ENCODE data around the gene ALG3. TPM values are rescaled to one million over a fixed set of nuclear protein-coding genes. Genes with fewer than 3 reads are reported as not detected.

The ALG3 gene
- total RNA-seq, 1 donor from 2014 or later, result 33.3 TPM

DNA sequence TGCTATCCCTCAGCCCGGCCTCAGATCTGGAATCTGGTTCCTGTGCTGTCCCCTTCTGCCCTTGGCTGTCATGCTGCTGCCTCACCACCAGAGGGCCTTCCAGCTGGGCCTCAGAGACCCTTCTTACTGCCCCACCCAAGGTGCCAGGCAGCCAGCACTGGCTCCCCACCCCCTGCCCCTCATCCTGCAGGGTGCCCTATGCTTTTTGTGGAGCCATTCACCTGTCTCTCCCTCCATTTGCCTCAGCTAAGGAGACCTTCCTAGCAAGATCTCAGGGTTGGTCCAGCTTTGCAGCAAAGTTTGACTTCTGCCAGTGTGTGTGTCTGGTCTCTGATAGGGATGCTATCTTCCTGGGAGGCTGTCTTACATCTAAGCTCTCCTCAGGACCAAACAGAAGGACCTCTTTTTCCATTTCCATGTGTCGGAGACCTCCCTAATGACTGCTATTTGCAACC, 21.3 kb downstream of the ALG3 start:
- Mint-ChIP-seq H3K4me1 (ENCODE audit: low read depth) (peaks cover 12% of the 10 kb centered on the region), H3K36me3 (ENCODE audit: low read depth) (peaks cover 3% of the 10 kb centered on the region), H3K27ac (ENCODE audit: unreplicated experiment) (no peak overlapping the region), H3K4me3 (ENCODE audit: unreplicated experiment) (no peak overlapping the region), H3K9me3 (ENCODE audit: low read depth) (no peaks in the 10 kb centered on the region), H3K27me3 (ENCODE audit: low read depth) (peaks cover 47% of the 10 kb centered on the region)
- no peak for DNase-seq (ENCODE audit: low spot score)
- TF ChIP-seq, protein P1, sequence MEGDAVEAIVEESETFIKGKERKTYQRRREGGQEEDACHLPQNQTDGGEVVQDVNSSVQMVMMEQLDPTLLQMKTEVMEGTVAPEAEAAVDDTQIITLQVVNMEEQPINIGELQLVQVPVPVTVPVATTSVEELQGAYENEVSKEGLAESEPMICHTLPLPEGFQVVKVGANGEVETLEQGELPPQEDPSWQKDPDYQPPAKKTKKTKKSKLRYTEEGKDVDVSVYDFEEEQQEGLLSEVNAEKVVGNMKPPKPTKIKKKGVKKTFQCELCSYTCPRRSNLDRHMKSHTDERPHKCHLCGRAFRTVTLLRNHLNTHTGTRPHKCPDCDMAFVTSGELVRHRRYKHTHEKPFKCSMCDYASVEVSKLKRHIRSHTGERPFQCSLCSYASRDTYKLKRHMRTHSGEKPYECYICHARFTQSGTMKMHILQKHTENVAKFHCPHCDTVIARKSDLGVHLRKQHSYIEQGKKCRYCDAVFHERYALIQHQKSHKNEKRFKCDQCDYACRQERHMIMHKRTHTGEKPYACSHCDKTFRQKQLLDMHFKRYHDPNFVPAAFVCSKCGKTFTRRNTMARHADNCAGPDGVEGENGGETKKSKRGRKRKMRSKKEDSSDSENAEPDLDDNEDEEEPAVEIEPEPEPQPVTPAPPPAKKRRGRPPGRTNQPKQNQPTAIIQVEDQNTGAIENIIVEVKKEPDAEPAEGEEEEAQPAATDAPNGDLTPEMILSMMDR (IDR thresholded peaks at IDR 0.05), result peak; percentile 83

DNA sequence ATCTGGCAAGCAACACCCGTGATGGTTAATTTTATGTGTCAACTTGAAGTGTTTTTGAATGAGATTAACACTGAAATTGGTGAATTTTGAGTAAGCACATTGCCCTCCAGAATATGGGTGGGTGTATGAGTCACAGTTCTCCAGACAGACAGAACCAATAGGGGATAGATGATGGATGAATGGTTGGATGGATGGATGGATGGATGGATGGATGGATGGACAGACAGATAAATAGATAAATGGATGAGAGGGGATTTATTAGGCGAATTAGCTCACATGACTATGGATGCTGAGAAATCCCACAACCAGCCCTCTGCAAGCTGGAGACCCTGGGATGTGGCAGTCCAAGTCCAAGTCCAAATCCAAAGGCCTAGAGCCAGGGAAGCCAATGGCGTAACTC, 24.8 kb downstream of the ALG3 start:
- Mint-ChIP-seq H3K4me1 (ENCODE audit: low read depth) (peaks cover 3% of the 10 kb centered on the region), H3K4me3 (ENCODE audit: unreplicated experiment) (no peak overlapping the region), H3K36me3 (ENCODE audit: low read depth) (no peaks in the 10 kb centered on the region), H3K27me3 (ENCODE audit: low read depth) (peaks cover 34% of the 10 kb centered on the region), H3K9me3 (ENCODE audit: low read depth) (no peaks in the 10 kb centered on the region), H3K27ac (ENCODE audit: unreplicated experiment) (no peak overlapping the region)
- TF ChIP-seq, protein P1 (IDR thresholded peaks at IDR 0.05), result no peak
- DNase-seq (ENCODE audit: low spot score), result no peak

DNA sequence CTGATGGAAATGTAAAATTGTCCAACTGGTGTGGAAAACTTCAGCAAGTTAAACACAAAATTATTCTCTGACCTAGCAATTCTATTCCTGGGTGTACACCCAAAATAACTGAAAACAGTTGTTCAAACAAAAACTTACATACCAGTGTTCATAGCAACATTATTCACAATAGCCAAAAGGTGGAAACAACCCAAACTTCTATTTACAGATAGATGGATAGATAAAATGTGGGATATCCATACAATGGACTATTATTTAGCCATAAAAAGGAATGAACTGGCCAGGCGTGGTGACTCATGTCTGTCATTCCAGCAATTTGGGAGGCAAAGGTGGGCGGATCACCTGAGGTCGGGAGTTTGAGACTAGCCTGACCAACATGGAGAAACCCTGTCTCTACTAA, 26.2 kb downstream of the ALG3 start:
- Mint-ChIP-seq H3K27me3 (ENCODE audit: low read depth) (peaks cover 30% of the 10 kb centered on the region), H3K27ac (ENCODE audit: unreplicated experiment) (no peak overlapping the region), H3K4me3 (ENCODE audit: unreplicated experiment) (no peak overlapping the region), H3K9me3 (ENCODE audit: low read depth) (no peaks in the 10 kb centered on the region), H3K36me3 (ENCODE audit: low read depth) (no peaks in the 10 kb centered on the region), H3K4me1 (ENCODE audit: low read depth) (no peaks in the 10 kb centered on the region)
- TF ChIP-seq, protein P1 (IDR thresholded peaks at IDR 0.05), result no peak
- no peak for DNase-seq (ENCODE audit: low spot score)

DNA sequence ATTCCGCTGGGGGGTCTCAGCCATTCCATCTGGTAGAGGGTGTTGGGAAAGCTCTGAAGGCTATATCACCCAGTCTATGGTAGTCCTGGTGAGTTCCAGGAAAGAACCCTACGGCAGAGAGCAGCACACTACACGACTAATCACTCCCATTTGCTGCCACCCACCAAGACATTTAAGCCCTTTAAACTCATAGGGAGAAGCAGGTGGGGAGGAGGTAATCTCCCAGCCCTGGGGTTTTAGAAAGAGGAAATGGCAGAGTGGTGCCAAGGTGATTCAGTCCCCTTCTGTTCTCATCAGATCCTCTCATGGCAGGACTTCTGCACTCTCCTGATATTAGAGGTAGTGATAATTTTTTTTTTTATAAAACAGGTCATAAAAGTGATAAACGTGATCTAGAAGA, 29.9 kb downstream of the ALG3 start:
- Mint-ChIP-seq H3K4me1 (ENCODE audit: low read depth) (no peaks in the 10 kb centered on the region), H3K4me3 (ENCODE audit: unreplicated experiment) (no peak overlapping the region), H3K27me3 (ENCODE audit: low read depth) (peaks cover 13% of the 10 kb centered on the region), H3K36me3 (ENCODE audit: low read depth) (no peaks in the 10 kb centered on the region), H3K27ac (ENCODE audit: unreplicated experiment) (no peak overlapping the region), H3K9me3 (ENCODE audit: low read depth) (no peaks in the 10 kb centered on the region)
- TF ChIP-seq, protein P1 (IDR thresholded peaks at IDR 0.05), result no peak
- no peak for DNase-seq (ENCODE audit: low spot score)

DNA sequence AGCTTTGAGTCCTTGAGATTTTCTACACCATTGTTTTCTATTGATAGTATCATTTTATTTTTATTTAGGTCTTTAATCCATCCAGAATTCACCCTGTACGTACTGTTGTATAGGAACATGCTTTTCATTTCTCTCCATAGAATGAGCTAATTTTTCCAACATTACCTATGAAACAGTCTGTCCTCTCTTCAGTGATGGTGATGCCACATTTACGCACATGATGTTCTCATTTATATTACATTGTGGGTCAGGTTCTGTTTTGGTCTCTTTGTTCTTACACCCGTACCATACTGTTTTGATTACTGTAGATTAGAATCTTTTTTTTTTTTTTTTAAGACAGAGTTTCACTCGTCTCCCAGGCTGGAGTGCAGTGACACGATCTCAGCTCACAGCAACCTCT, 37.0 kb downstream of the ALG3 start:
- no peaks in the 10 kb centered on the region for H3K36me3 Mint-ChIP-seq (ENCODE audit: low read depth)
- TF ChIP-seq, protein P1 (IDR thresholded peaks at IDR 0.05), result no peak
- no peaks in the 10 kb centered on the region for H3K9me3 Mint-ChIP-seq (ENCODE audit: low read depth)
- no peaks in the 10 kb centered on the region for H3K4me1 Mint-ChIP-seq (ENCODE audit: low read depth)
- H3K27me3 Mint-ChIP-seq (ENCODE audit: low read depth), result peaks cover 25% of the 10 kb centered on the region
- no peak overlapping the region for H3K27ac Mint-ChIP-seq (ENCODE audit: unreplicated experiment)
- no peak overlapping the region for H3K4me3 Mint-ChIP-seq (ENCODE audit: unreplicated experiment)
- DNase-seq (ENCODE audit: low spot score), result no peak
